IMR-90 (cell line): Measurements from ENCODE around the gene GTPBP4.

ENCODE experiments used
- NFE2L2 ChIP-seq: fragments of 150-350 bp; IDR thresholded peaks from 2 replicates; pipeline ENCODE4 v1.6.1; 2016; ENCODE audit warnings: low read depth, mild to moderate bottlenecking, low read length
- POLR2A ChIP-seq: IDR thresholded peaks from 2 replicates; pipeline ENCODE4 v1.6.1; 2012; ENCODE audit warnings: mild to moderate bottlenecking, low read depth, low read length
- RAD21 ChIP-seq: IDR thresholded peaks from 2 replicates; pipeline ENCODE4 v1.6.1; 2012; ENCODE audit warnings: low read length, improper control_type of control experiment
- RFX5 ChIP-seq: IDR thresholded peaks from 2 replicates; pipeline ENCODE4 v1.8.0; 2012; ENCODE audit warnings: low read depth, mild to moderate bottlenecking, low read length, moderate library complexity
- SMC3 ChIP-seq: fragments of 150-350 bp; IDR thresholded peaks from 2 replicates; pipeline ENCODE4 v1.6.1; 2016; ENCODE audit warnings: low read depth, mild to moderate bottlenecking, antibody characterized with exemption, low read length, moderate library complexity
- USF2 ChIP-seq: fragments of 150-350 bp; IDR thresholded peaks from 2 replicates; pipeline ENCODE4 v1.6.1; 2017; ENCODE audit warnings: mild to moderate bottlenecking, antibody characterized with exemption, low read length, low read depth
- TF ChIP-seq, protein P1 (sequence below): conservative IDR thresholded peaks from 2 replicates; pipeline ENCODE4 v1.5.1; 2012; ENCODE audit warnings: mild to moderate bottlenecking, low read depth, low read length, improper control_type of control experiment

- TF ChIP-seq, protein P1, sequence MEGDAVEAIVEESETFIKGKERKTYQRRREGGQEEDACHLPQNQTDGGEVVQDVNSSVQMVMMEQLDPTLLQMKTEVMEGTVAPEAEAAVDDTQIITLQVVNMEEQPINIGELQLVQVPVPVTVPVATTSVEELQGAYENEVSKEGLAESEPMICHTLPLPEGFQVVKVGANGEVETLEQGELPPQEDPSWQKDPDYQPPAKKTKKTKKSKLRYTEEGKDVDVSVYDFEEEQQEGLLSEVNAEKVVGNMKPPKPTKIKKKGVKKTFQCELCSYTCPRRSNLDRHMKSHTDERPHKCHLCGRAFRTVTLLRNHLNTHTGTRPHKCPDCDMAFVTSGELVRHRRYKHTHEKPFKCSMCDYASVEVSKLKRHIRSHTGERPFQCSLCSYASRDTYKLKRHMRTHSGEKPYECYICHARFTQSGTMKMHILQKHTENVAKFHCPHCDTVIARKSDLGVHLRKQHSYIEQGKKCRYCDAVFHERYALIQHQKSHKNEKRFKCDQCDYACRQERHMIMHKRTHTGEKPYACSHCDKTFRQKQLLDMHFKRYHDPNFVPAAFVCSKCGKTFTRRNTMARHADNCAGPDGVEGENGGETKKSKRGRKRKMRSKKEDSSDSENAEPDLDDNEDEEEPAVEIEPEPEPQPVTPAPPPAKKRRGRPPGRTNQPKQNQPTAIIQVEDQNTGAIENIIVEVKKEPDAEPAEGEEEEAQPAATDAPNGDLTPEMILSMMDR, result no peak
- TF ChIP-seq POLR2A, result no peak
- TF ChIP-seq SMC3, result no peak
- no peak for TF ChIP-seq NFE2L2
- TF ChIP-seq RAD21, result no peak
- no peak for TF ChIP-seq USF2
- TF ChIP-seq RFX5, result no peak
Observed at GRCh38 chr10:954396-954795, 33.8 kb upstream of the GTPBP4 start.
